Hematopoietic multipotent progenitor cell treated with erythropoietin and hydrocortisone succinate and interleukin-3 and kit ligand, for 8 days (in vitro differentiated cells): ENCODE measurements around the gene CLDN12.

Source experiments
- DNase-seq: peaks from one replicate; pipeline ENCODE4 v3.0.0-alpha.2; 2015

Gene CLDN12

DNA sequence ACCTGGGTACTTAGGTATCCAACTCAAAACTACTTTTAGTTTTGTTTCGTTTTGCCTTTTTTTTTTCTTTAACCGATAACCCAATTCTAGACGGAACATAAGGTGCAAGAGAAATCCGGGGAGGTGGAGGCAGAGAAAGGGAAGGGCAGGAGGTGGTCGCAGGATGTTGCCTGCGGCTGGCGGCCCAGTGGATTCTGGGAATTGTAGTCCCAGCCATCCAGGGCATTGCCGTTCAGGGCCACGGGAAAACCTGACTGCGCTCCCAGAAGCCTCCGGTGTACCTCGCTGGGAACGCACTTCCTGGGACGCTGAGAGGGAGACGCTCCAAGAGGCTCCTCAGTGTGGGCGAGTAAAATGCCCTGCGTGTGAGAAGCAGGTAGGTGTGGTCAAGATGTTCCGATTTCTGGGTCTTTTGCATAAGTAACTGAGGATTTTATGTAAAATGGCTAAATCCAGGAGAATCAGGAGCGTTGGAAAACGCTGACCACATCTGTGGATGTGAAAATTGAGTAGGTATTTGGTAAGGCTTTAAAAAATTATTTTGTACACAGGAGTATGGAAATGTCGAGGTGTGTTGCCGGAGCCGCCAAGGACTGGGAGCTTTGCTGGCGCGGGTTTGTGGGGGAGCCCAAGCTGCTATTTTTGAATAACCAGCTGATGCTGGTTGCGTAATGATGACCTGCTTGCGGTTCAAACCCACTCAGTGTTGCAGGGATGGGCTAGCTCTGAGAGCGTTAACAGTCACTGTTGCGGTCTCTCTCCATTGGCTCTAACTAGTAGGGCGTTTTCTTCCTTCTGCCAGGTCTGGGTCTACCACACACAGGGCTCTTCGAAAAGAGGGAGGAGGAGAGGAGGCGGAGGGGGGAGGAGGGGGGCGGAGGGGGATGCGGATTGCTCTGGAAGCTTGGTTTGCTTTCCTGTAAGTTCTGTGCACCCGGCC lies at the start of gene CLDN12:
CLDN12 (plus strand) TSS at position 288 of the 940 bp plus-strand sequence. CDS start 9,216 bp downstream, outside the sequence.
- DNase-seq, result peak; percentile 89

DNA sequence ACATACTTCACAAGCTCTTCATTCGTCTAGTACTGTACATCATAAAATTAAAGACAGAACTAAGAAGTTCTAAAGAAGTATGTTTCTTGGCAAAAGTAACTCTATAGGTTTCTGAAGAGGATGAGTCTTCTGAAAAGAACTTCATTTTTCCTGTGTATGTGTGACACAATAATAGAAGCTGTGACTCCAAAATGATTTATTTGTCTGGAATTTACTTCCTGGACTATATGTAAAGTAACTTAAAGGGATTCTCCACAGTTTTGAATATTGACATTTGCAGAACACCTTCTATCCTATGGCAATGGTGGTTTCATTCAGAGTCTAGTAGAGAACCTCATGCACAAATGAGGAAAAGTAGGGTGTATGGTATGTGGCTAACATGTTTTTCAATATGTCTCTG lies 19.8 kb upstream of the CLDN12 start:
- DNase-seq, result no peak

DNA sequence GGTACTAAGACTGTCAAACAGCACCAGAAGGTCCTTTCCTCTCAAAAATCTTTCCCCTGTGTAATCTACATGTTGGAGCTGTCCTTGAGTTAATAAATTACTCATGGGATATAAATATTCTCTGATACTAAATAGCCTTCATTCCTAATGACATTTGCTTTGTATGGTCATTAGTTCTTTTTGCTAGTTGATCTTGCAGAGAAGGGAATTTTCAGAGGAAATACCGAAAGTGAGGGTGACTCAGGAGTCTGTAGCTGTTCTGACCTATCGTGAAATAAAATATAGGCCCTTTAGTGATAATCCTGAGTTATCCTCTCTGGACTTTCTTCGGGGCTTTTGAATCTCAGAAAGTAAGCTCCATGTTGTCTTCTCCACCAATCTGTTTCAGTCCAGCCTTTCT lies 19.4 kb upstream of the CLDN12 start:
- DNase-seq, result no peak

DNA sequence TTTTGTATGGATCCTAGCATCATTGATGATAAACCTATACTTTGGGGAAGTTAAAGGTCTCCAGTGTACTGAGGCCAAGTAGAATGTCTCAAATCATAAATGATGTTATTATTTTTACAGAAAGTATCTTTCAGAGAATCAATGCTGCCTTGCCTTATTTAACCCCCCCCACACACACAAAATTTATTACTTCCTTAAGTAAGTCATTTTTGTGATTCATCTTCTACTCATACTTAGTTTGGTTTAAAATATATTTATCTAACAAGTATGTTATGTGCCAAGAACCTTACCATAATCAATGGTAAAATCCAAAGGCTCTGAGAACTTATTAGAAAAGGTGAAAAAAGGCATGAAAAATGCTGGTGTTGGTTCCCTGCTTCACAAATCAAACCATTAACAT lies 18.8 kb upstream of the CLDN12 start:
- DNase-seq, result no peak

DNA sequence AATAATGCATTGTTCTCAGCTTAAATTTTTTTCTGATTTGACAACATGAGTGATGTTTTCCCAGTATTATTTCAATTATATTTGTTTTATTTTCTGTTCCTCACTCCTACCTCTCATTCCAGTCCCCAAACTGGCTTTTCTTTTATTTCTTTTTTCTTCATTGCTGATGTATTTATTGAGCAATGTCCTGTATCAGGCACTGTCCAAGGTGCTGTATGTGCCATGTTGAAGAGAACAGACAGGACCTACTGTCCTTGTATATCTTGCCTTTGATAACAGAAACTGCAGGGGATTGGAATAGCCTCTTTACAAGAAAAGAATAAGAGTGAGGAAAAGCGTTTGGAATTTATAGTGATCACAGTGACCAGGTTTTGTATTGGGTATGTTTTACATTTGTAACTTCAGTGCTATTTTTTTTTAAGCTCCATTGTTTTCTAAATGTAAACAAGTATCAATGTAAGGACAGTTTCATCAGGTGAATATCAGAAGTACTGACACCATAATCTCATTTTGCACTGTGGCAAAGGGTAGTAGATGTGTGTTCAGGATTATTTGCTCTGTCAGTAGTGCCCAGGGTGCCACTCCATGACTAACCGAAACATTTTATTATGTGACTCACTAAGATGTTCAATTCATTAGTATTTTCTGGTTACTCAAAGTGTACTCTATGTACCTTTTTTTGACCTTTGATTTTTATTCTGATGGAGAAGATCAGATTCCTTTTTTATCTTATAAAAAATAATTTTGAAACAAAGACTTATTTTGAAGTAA lies 15.6 kb upstream of the CLDN12 start:
- no peak for DNase-seq

DNA sequence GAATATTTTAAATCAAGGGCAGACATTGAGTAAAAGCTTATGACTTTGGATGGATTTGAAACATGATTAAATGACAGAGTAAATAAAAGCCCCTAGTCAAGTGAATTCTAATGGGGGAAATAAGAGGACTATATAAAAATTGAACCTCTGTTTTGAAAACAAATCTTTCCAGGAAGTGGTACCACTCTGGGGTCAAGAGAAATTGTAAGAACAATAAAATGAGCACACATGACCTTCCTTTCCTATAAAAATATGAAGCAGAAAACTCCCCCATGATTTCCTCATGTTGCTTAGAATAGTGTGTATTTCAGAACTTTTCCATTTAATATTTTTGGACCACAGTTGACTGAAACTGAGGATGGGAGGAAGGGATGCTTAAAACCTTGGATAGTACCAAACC lies 12.3 kb upstream of the CLDN12 start:
- DNase-seq, result no peak

DNA sequence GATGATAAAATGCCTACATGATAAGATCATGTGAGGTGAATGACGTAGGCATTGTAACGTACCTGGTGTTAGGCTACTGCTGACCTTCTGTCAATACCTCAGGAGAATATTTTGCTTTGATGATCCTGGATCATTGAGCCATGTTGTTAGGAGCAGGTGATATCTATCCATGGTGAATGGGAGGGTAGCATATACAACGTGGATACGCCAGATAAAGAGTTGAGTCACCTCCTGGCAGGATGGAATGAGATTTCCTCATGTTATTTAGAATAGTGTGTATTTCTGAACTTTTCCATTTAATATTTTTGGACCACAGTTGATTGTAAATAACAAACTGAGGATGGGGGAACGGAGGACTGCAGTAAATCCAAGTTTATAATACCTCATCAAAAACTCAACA lies 11.8 kb upstream of the CLDN12 start:
- no peak for DNase-seq

DNA sequence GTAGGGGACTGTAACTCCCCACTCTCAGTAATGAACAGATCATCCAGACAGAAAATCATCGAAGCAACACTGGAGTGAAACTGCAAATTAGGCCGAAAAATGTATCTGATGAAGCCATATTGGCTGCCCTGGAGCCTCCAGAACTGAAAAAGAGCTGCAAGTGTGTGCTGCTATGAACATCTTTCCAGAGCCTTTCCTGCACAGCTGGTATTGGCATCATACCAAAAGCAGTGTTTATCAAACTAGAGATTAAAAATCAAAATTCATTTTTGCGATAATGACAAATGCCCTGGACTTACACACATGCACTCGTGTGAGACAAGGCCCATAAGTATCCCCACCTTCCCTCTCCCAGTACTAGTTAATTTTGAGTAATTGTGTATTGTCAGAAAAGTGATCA lies 6.8 kb upstream of the CLDN12 start:
- DNase-seq, result no peak

DNA sequence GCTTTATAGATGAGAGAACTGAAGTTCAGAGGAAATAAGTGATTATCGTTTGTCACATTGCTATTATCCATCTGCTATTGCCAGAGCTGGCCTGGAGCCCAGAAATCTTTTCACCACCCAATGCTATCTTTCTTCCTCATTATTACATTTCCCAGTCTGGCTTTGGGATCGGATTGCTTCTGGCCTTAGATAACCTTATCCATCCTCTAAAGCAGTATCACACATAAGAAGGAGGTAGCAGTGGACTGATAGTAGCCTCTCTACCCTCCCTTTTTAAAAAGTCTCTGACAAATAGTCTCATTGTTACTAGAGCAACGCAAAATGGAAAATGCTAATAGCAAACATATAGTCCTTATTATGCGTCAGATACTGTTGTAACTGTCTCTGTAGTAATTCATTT lies 1.3 kb upstream of the CLDN12 start:
- DNase-seq, result peak; percentile 84

DNA sequence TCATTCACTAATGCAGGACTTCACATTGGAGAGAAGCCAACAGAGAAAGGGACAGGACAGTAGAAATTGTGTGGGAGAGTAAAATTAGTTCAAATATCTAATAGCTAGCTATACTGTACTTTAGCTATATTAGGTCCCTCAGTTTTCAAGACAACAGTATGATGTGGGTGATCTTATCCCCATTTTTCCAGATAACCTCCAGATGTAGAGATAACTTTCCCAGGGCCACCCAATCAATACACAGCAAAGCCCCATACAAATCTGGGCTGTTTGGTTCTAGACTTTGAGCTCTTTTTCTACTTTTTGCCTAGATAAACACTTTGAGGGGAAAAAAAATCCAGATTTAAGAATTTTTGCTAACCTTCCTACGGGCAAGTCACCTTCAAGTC lies 482 bp upstream of the CLDN12 start:
- DNase-seq, result no peak

DNA sequence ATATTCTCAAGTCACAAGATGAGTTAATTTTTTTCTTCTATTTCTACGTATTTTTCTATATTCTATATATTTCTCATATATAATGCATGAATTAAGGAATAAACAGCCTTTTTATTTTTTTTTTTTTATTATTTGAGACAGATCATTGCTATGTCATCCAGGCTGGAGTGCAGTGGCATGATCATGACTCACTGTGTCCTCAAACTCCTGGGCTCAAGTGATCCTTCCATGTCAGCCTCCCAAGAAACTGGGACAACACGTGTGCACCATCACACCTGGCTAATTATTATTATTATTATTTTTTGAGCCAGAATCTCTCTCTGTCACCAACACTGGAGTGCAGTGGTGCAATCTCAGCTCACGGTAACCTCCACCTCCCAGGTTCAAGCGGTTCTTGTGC lies 1.5 kb downstream of the CLDN12 start:
- DNase-seq, result no peak

DNA sequence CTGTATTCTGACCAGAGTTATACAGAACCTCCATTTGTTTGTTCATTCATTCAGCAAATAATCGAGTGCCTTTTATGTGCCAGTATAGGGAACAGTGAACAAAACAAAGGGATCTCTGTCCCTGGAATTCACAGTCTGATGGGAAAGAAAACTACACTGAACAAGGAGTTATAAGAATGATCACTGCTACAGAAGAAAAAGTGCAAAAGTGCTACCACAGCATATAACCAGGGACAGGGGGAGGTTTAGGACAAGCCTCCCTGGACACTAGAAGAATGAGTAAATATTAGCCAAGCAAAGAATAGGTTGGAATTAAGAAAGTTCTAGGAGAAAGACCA lies 4.2 kb downstream of the CLDN12 start:
- no peak for DNase-seq

DNA sequence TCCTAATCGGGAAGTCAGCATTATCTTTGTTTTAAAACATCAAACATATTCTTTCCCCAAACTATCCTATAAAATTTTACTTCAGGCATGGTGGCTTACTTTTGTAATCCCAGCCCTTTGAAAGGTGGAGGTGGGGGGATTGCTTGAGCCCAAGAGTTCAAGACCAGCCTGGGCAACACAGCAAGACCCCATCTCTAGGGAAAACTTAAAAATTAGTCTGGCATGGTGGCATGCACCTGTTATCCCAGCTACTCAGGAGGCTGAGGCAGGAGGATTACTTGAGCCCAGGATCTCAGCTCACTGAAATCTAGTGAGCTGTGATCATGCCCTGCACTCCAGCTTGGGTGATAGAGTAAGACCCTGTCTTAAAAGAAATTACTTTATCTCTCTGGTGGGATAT lies 4.9 kb downstream of the CLDN12 start:
- no peak for DNase-seq

DNA sequence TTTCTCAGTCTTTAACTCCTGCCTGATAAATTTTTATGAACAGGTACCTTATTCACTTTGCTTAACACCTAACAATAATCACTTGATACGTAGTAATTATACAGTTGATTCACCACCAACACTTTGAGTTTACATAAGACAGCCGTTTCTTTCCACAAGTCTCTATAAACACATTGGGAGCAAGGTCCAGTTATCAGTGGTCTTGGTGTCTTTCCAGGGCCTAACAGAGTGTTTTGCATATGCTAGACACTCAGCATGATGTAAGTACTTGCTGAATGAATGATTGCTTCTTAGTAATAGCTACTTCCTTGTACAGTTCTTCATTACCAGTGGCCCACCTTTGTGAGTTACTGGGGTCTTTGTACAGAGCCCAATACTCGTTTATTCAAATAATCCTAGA lies 6.4 kb downstream of the CLDN12 start:
- no peak for DNase-seq

DNA sequence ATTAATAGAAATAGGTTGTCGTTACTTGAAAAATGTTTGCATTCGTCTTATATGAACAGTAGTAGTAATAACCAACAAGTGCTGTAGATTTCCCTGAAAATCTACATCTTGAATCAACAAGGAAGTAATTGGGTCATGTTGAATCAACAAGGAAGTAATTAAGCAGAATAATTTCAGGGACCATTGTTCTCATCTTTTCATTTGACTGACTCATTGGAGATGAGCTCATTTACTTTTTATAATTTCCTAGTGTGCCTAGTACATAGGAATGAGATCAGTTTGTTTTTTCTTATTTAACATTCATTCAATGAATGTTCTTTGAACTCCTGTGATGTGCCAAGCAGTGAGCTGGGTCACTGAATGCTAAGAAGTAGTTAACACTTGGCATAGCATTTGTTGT lies 8.2 kb downstream of the CLDN12 start:
- no peak for DNase-seq

DNA sequence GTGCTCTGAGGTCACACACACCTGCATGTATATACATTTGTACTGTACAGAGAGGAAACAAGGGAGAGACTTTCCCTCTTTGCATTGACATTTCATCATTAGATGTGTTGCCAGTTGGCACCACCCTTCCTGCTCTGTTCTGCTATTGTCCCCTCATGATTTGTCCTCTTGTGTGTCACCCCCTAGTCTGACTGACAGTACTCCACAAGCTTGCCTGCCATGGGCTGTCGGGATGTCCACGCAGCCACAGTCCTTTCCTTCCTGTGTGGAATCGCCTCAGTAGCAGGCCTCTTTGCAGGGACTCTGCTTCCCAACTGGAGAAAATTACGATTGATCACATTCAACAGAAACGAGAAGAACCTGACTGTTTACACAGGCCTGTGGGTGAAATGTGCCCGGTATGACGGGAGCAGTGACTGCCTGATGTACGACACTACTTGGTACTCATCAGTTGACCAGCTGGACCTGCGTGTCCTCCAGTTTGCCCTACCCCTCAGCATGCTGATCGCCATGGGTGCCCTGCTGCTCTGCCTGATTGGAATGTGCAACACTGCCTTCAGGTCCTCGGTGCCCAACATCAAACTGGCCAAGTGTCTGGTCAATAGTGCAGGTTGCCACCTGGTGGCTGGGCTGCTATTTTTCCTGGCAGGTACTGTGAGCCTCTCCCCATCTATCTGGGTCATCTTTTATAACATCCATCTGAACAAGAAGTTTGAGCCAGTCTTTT lies 9.4 kb downstream of the CLDN12 start:
- DNase-seq, result peak; percentile 32

DNA sequence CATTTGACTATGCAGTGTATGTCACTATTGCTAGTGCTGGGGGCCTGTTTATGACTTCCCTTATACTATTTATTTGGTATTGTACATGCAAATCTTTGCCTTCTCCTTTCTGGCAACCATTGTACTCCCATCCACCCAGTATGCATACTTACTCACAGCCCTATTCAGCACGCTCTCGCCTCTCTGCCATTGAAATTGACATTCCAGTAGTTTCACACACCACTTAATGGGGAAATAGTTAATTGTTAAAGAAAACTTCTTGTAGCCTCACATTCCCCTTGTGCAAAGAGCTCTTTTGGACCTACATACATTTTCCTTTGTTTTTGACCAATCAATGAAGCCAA lies 9.9 kb downstream of the CLDN12 start:
- no peak for DNase-seq

DNA sequence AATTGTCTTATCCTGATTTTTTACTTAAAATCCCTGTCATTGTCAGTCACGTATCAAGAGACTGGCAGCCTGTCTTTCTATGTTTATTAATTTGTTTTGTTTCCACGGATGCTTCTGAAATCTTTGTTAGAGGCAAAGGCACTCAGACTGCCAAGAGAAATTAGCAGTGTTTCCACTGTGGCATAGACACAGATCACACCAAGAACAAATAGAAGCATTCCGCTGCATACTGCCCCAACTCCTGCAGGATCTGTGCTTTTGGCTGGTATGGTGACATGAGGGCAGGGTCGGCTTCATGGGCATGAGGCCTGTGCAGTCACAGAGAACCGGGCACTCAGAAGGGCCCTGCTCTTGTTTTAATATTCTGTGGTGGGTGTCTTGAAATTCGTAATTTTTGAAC lies 18.4 kb downstream of the CLDN12 start:
- no peak for DNase-seq

DNA sequence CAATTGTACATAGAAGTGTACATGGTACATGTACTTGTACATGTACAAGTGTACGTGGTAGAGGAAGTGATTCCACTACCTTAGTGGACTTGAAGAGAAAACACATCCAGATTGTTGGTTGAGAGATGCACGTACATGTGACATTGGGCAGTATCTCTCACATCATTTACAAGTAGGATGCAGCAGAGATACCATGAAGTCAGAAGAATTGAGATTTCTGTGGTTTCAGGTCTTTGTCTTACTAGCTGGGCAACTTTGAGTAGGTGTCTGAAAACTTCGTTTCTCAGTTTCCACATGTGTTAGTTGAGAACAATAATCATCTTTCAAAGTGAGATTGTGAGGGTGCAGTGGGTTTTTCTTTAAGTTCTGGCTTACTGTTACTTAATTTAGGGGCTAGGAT lies 21.5 kb downstream of the CLDN12 start:
- no peak for DNase-seq

DNA sequence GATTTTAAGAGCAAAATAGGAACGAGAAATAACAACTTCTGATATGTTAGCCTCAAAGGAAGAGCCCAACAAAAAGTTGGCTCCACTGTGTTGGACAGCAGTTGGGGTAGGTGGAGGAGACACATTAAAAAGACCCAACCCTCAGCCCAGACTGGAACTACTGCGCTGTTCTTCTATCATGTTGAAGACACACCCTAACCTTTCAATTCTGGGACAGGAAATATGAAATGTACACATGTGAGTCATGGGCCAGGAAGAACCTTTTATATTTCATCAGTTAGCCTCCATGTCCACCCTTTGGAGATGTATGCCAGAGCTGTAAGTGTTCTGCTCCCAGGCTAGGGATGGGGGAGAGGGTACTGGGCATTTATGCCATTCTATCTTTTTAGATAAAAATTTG lies 22.1 kb downstream of the CLDN12 start:
- no peak for DNase-seq

DNA sequence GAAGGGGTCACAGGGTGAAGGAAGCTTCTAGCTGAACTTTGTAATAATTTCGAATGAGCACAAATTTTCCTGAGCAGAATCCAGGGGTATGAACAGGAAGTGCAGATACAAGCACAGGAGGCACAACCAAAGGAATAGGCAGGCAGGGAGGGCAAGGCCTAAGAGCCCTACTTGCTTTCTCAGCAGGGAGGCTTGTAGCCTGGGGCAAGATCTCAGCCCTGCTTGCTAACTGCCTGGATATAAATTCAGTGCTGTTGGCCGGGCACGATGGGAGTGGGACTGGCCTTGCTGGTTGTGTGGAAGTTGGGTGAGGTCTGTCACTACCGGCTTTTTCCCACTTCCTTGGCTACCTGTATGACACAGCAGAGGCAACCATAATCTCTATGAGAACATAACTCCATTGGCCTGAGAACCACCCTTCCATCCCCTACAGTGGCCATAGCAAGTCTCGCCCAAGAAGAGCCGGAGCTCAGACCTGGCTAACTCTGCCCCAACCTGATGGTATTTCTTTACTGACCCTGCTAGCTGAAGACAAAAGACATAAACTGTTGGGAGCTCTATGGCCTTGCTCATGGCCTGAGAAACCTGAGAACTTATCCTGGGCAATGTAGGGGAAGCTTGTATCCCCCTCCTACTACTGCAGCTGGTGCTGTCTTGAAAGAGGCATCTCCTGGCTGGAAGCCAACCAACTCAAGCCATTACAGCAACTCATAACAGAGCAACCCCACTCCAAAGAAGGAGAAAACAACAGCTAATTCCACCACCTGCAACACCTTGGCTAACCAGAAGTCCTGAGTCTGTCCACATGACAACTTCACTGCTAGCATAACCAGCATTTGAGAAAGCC lies 27.6 kb downstream of the CLDN12 start:
- no peak for DNase-seq

DNA sequence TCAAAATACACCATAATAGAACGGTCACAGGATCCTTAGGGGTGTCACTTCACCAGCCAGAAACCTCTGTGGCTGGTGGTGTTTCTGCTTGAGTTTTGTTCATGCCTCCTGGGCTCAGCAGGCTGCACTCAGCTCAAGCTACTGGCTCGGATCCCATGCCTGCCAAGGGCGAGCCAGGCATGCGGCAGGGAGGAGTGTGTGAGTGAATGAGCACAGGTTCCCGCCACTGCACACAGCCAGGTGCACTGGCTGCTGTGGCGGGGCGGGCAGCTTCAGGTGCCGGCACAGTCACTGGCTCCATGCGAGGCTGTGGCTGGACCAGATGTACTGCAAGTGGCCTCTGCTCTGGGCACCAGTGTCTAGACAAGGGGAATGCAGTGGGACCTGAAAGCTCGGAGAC lies 29.5 kb downstream of the CLDN12 start:
- no peak for DNase-seq

DNA sequence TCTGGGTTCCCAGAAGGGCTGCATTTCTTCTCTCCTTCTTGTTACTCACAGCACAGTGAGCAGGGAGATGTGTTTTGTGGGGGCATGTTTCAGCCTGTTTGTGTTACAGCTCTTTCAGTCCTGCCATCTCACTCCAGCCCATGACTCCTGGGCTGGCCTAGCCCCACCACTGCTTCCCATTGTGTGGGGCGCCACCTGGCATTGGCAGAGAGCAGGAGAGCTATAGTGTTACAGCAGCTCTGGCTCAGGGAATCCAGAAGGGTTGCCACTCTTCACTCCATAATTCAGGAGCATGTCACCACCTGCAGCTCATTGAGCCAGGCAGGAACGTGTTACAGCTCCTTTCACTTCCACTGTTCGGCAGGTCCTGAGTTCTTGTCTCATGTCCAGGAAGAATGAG lies 30.0 kb downstream of the CLDN12 start:
- DNase-seq, result no peak
